Measurements from ENCODE around the gene ERH.
A peak's percentile ranks its signal among the peaks of the same experiment; 100 is the strongest.
"Not testable (repeated sequence)": the region's sequence is repeated elsewhere in the genome, so short reads cannot be mapped to it uniquely, and the experiment has no call there.

The ERH gene

DNA sequence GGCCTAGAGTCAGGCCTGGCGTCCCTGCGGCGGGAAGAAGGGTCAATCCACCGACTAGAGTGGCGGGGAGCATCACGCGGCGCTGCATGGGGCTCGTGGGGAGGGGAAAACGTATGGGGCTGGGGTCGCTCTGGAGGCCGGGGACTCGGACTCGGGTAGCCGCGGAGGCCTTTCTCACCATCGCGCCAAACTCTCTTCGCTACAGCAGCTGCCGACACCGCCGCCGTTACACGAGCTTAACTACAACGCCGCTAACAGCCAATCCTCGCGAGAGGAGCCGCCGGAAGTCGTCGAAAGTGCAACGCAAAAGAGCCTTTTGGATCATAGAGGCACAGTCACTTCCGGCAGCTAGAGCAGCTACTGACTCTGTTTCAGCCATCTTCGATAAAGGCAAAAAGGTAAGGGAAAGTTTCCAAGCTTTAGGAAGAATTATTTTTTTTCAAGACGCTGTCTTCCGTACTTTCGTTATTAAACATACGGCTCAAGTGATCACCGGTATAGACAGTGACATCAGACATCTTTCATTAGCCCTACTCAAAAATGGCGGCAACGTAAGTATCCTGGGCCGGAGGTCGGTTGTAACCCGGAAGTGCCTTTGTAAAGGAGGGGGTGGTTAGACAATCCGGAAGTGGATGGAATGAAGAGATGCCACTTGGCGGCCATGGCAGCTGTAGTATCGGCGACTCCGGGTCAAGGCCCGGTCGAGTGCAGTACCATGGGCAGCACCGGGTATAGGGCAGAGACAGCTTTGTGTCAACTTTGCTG, at the start of gene ERH, which contains the start of gene SLC39A9:
TSS of gene ERH (minus strand) at position 247 of the 765 bp plus-strand sequence. CDS start at position 181, 66 bp downstream.
TSS of gene SLC39A9 (plus strand) at position 640 of the 765 bp plus-strand sequence. CDS start 678 bp downstream, outside the sequence.
- DNase-seq, result peak; percentile 99

DNA sequence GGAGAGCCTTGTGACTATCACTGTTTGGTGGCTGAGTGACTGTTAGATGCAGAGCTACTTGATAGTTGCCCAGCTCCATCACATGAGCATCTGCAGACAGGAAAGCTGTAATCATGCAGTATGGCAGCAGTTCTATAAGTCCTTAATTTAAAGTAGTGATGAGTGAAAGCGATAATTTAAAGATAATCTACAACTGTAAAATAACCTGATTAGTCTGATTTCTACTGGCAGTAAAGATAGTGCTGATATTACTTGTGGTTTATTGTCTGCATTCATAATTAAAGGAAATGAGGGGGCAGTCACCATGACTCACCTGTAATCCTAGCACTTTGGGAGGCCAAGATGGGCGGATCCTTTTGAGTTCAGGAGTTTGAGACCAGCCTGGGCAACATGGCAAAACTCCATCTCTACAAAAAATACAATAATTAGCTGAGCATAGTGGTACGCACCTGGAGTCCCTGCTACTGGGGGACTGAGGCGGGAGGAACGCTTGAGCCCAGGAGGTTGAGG, 45.3 kb upstream of the ERH start:
- no peak for DNase-seq

DNA sequence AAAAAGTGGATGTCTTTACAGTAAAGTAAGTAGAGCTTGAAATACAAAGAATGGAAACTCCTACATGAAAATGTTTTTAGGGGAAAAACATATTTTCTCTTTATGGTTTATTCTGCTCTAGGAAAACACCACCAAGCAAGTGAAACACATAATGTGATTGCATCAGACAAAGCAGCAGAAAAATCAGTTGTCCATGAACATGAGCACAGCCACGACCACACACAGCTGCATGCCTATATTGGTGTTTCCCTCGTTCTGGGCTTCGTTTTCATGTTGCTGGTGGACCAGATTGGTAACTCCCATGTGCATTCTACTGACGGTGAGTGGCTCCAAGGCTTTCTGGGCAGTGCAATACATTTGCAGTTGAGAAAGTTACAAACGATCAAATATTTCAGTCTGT, 43.8 kb upstream of the ERH start:
- no peak for DNase-seq

DNA sequence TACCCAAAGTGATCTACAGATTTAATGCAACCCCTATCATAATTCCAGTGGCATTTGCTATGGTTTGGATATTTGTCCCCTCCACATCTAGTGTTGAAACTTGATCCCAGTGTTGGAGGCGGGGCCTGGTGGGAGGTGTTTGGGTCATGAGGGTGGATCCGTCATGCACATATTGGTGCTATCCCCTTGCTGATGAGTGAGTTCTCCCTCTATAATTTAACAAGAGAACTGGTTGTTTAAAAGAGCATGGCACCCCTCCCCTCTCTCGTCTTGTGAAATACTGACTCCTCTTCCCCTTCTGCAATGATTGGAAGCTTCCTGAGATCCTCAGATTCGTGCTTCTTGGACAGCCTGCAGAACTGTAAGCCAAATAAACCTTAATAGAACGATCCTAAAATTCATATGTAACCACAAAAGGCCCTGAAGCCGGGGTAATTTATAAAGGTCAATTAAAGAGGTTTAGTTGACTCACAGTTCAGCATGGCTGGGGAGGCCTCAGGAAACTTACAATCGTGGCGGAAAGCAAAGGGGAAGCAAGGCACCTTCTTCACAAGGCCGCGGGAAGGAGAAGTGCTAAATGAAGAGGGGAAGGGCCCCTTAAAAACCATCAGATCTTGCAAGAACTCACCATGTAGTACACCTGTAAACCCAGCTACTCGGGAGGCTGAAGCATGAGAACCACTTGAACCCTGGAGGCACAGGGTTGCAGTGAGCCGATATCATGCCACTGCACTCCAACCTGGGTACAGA, 41.6 kb upstream of the ERH start:
- no peak for DNase-seq

DNA sequence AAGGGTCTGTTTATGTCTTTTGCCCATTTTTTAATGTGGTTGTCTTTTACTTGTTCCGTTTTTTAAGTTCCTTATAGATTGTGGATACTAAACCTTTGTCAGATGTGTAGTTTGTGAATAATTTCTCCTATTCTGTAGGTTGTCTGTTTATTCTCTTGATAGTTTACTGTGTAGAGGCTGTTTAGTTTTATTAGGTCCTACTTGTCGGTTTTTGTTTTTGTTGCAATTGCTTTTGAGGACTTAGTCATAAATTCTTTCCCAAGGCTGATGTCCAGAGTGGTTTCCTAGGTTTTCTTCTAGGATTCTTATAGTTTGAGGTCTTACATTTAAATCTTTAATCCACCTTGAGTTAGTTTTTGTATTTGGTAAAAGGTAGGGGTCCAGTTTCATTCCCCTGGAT, 34.3 kb upstream of the ERH start:
- no peak for DNase-seq

DNA sequence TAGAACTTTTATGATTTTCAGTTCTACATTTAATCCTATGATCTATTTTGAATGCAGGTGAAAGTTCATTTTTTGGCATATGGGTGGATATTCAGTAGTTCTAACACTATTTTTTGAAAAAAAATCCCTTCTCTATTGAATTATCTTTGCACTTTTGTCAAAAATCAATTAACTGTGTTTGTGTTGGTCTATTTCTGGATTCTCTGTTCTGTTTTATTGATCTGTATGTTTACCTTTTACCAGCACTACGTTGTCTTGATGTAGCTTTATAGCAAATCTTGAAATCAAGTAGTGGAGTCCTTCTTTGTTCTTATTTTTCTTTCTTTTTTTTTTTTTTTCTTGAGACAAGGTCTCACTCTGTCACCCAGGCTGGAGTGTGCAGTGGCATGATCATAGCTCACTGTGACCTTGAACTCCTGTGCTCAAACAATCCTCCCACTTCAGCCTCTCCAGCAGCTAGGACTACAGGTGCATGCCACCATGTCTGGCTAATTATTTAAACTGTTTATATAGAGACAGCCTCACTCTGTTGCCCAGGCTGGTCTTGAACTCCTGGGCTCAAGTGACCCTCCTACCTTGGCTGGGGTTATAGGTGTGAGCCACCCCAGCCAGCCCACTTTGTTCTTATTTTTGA, 32.3 kb upstream of the ERH start:
- no peak for DNase-seq

DNA sequence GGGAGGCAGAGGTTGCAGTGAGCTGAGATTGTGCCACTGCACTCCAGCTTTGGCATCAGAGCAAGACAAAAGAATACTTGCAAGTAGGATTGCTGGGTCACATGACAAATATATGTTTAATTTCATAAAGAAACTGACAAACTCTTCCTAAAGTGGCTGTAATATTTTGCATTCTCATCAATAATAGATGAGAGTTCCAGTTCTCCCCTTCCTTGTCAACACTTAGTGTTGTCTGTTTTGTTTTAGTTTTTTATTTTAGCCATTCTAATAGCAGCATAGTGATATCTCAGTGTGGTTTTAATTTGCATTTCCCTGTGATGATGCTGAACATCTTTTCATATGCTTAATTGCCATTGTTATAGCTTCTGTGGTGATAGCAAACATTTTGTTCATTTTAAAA, 31.5 kb upstream of the ERH start:
- DNase-seq, result no peak

DNA sequence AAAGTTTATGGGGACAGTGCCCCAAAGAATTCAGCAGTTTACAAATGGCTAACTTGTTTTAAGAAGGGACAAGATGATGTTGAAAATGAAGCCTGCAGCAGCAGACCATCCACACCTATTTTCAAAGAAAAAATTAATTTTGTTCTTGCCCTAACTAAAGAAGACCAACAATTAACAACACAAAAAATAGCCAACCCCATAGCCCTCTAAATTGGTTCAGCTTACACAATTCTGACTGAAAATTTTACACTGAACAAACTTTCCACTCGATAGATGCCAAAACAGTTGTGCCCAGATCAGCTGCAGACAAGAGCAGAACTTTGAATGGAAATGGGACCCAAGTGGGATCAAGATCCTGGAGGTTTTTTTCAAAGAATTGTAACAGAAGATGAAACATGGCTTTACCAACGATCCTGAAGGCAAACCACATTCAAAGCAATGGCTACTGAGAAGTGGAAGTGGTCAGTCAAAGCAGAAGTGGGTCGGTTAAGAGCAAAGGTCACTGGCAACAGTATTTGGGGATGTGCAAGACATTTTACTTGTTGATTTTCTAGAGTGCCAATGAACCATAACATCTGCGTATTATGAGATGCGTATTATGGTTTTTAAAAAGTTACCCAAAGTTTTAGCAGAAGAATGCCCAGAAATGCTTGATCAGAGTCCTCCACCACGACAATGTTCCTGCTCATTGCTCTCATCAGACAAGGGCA, 30.3 kb upstream of the ERH start:
- no peak for DNase-seq

DNA sequence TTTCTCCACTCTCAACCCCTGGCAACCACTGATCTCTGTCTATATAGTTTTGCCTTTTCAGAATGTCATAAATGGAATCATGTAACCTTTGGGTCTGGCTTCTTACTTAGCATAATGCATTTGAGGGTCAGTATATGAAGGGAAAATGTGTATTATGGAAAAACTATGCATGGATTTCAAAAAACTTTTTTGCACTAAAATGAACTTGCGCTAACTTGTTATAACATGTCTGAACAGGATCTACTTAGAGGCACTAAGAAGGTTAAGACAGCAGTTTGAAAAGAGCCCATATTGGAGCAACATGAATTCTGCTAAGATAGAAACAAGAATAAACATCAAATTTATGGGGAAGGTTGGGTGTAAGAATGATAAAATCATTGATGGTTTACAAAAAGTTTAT, 29.5 kb upstream of the ERH start:
- DNase-seq, result no peak

DNA sequence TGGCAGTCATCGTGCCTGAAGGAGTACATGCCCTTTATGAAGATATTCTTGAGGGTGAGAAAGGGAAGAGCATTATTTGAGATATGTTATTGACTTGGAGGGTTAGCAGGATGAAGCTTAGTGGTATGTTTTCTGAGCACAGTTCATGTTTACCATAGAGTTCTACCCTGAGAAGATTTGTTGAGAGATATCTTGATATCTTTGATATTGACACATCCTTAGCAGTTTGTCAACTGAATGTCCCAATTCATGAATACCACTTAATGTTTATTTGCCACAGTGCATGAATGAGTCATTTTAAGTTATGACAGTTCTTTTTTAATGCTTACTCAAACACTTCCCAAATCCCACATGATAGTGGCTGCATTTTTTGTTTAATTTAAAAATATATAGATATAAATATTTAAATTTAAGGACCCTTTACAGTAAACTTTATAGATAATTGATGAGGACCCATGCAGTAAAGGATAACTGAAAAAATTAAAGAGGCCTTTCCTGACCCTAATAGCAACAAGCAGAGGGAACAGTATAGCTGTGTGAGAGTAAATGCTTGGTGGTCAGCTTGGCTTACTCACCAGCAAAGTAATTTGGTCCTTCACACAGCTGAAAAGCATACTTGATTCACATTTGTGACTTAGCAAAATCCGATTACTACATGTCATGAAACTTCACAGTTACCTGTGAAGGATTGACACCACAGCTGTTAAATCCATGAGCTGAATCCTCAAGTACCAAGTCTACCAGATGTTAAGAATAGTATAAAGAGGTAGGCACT, 26.2 kb upstream of the ERH start:
- DNase-seq, result no peak

DNA sequence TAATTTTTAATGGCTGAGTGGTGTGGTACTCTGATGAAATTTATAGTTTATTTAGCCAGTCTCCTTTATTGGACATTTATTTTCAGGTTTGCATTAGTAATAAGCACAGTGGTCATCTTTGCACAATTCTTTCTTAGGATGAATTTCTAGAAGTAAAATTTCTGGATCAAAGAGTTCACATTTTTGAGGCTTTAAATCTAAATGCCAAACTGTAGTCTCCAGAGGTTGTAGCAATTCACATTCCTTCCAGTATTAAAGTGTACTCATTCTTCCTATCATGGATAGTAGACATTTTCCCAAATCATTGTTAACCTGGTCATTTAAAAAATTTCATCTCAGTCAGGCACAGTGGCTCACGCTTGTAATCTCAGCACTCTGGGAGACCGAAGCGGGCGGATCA, 25.2 kb upstream of the ERH start:
- DNase-seq, result no peak

DNA sequence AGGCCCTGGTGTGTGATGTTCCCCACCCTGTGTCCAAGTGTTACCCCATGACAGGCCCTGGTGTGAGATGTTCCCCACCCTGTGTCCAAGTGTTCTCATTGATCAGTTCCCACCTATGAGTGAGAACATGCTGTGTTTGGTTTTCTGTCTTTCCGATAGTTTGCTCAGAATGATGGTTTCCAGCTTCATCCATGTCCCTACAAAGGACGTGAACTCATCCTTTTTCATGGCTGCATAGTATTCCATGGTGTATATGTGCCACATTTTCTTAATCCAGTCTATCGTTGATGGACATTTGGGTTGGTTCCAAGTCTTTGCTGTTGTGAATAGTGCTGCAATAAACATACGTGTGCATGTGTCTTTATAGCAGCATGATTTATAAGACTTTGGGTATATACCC, 18.0 kb upstream of the ERH start:
- DNase-seq, result not testable (repeated sequence)

DNA sequence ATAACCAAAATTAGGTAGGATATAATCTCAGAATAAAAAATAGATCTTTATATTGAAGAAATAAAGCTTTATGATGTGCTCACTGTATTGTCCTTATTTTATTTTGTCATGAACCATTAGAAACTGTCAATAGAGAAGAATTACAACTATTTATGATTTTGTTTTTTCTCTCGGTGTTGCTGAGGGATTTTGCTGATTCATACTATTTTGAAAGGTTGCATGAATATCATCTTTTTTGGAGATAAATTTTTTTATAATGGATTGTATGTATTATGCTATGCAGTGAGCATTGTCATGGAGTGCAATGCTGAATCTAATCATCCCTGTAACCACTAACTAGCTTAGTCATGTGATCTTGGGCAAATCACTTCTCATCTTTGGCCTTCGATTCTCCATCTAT, 15.4 kb upstream of the ERH start:
- DNase-seq, result no peak

DNA sequence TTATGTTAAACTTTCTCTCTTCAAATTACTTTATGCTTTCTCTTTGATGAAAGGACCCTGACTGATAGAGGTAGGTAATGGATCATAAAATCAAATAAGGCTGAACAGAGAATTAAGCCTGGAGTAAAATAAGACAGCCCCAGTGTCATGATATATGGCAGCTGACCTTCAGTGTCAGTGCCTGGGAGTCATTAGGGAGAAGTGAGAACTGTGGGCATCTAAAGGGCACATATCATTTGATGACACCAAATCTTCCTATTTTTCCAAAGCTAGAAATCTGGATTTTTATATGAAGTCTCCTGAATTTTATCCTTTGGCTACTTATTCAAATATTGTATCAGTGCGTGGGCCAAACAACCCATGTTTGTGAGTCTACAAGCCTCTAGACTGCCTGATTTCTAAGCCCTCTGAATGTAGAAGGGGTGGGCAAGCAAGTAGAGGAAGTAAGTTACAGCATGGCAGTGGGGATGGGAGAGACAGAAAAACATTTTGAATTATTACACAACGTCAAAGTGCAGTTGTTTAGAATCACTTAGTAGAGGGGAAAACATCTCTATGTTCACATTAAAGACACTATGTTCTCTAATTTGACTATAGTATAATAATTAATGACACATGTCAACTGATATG, 10.3 kb upstream of the ERH start:
- no peak for DNase-seq

DNA sequence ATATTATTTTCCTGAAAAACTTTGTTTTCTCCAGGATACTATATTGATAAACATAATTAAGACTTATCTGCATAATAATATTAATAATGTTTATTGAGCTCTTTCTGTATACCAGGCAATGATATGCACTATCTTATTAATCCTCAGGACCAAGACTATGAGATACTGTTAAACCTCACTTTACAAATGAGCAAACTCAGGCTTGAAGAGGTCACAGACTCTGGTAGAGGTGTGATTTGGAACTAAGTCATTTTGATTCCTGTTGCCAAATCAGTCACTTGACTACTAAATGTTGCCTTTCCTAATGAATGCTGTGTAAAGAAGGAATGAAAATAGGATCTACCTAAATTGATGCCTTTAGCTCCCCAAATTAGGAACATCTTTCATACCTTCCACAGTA, 7.7 kb upstream of the ERH start:
- DNase-seq, result no peak

DNA sequence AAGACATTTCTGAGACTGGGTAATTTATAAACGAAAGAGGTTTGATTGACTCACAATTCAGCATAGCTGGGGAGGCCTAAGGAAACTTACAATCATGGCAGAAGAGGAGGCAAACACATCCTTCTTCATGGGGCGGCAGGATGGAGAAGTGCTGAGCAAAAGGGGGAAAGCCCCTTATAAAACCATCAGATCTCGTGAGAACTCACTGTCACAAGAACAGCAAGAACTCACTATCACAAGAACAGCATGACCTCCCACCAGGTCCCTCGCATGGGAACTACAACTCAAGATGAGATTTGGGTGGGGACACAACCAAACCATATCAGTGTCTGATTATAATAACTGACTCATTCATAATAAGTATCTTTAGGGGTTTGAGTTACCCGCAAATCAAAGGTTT, 6.8 kb upstream of the ERH start:
- no peak for DNase-seq

DNA sequence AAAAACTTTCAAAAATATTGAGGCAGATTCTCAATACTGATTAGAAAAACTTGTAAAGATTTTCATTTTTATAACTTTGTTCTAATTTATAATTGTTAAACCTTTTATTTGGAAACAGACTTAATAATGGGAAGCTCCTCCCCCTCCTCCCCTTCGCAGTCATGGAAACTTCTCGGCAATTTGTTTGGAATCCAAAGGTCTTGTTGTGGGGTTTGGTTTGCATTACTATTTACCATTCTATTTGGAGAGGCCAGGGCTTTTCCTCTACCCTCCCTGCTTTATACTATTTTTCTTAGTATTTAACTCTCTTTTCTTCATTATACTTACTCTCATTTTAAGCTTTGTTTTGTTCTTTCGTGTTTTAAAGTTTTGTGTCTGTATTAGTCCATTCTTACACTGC, 6.4 kb upstream of the ERH start:
- DNase-seq, result no peak

DNA sequence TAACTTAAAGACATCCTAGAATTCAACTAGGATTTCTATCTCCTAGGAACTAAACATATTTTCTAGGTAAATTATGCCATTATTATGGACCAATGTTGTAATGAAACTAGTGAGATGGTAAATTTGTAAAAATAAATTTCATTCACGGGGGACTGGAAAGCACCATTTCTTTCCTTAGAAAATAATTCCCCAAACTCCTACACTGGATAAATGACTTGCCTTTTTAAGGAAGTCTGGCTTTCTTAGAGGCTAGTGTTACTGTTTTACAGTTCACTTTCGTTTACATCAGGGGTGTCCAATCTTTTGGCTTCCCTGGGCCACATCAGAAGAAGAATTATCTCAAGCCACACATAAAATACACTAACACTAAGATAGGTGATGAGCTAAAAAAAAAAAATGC, 3.7 kb upstream of the ERH start:
- DNase-seq, result no peak

DNA sequence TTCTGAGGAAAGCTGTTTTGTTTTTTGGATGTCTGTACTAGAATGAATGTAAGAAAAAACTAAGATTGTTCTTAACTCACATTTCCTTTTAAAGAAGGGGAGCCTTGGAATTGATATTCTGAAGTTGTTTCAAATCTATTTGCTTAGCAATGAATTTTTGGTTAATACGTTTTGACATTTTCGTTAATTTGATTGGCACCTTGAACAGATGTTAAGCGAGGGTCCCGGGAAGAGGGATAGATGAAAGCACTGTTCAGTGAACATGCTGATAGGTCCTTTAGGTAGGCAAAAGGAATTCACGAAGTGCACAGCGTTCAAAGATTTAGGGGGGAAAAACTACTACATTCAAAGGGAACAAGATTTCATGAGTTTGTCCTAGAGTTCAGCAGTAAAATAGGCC, 2.1 kb upstream of the ERH start:
- DNase-seq, result no peak

DNA sequence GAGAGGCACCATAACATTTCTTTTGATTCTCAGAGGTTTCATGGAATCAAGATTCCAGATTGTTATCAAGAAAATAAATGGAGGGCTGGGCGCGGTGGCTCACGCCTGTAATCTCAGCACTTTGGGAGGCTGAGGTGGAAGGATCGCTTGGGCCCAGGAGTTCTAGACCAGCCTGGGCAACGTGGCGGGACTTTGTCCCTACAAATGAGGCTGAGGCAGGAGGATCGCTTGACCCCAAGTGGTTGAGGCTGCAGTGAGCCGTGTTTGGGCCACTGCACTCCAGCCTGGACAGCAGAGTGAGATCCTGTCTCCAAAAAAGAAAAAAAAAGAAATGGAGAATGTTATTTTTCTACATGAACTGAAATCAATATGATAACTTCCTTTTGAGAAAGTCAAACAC, 1.7 kb upstream of the ERH start:
- DNase-seq, result no peak

DNA sequence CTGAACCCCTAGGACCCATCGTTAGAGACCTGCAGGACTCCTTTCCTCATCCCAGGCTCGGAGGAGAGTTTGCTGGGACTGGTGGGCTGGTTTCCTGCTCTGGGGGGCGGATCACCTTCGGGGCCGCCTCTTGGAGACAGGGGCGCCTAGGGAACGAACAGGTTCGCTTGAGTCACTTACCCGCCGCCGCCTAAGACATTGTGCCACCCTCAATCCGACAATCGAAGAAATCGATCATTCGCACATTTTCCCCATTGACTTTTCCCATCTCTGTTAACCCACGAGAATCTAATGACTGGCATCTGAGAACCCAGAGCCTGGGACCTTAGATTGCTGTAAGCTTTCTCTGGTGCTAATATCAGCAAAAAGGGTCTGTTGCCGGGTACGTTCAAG, 715 bp upstream of the ERH start:
- peak; percentile 74 for DNase-seq

DNA sequence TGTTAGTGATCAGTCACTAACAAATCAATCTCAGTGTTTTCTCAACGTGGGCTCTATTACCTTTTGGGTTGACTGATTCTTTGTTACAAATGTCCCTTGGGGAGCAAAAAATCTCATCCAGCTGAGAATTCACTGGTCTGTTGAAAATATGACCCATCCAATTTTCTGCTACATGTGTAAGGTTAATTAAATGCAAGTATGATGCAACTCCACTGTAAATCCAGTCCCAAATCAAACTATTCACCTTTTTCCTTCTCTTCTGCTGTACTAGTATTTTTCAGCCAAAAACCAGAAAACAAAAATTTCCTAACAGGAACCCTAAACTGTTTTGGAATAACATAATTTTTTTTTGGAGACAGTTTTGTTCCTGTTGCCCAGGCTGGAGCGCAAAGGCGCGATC, 2.2 kb downstream of the ERH start:
- no peak for DNase-seq

All from NCI-H2171 (cell line).